ENCODE measurements around the gene LATS1.
"Not testable (repeated sequence)": the region's sequence is repeated elsewhere in the genome, so short reads cannot be mapped to it uniquely, and the experiment has no call there.

Gene LATS1

DNA sequence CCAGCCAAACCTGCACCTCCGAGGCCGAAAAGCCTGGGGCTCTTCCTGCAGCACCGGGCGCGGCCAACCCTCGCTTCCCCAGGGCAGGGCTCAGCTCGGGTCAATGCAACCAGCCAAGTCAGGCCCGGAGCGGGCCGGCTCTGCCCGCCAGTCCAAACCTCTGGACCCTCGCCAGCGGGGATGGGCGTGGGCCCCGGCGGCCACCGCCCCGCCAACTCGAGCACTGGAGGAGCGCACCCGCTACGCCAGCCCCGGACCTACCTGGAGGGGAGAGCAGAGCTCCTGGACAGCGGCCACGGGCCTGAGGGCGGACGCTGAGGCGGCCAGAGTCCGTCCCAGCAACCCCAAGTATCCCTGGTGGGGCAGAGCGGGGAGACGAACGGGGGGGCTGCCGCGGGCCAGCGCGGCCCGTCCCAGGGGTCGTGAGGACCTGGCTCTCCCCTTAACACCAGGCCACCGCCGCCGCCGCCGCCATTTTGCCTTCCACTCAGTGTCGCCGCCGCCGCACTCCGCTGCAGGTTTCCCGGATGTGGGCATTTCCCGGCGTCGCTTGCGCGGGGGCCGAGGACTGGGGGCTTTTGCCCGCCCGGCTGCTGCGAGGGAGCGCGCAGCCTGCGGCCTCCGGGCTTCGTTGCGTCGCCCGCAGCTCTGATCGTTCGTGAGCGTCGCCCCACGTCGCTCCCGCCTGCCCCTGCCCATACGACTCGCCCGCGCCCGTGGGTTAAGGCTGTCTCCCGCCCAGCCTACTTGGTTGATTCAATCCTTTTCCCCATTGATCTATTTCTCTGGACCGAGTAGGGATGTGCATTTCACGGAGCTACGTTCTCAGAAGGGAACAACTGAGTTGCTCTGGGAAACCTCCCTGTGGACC lies at the start of gene LATS1:
Gene LATS1, minus strand, starts transcription at position 514 of the 871 bp plus-strand sequence. CDS start 15,975 bp downstream, outside the sequence.
- H3K4me3 Mint-ChIP-seq, result peak within 1 kb of the TSS; percentile 90
- H3K27me3 Mint-ChIP-seq, result no peaks in the 10 kb centered on the region
- H3K36me3 Mint-ChIP-seq (ENCODE audit: low read depth), result peaks cover 57% of the 10 kb centered on the region
- H3K9me3 Mint-ChIP-seq, result no peaks in the 10 kb centered on the region
- H3K4me1 Mint-ChIP-seq (ENCODE audit: low read depth), result peaks cover 39% of the 10 kb centered on the region
- peak; percentile 95 for DNase-seq
- H3K27ac Mint-ChIP-seq, result peak within 1 kb of the TSS; percentile 98

DNA sequence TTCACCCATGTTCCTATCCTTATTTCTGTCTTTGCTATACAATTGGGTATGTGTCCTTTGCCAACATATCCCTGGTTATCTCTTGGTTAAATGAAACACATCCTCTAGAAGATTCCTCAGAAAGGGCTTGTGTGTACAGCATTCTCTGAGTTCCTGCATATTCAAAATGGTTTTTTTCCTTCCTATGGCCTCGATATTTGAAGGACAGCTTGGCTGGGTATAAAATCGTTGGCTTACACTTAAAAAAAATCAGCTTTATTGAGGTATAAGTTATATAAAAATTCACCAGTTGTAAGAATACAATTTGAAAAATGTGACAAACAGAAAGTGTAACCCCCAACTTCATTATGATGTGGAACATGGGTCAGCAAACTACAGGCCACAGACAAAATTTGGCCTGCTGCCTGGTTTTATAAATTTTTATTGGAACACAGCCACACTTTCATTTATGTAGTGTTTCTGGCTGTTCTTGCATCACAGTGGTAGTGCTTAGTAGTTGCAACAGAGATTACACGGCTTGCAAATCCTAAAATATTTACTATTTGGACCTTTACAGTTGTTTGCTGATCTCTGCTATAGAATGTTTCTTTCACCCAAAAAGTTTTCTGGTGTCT lies 48.4 kb upstream of the LATS1 start:
- H3K9me3 Mint-ChIP-seq, result peaks cover 7% of the 10 kb centered on the region
- DNase-seq, result no peak
- peaks cover 60% of the 10 kb centered on the region for H3K36me3 Mint-ChIP-seq (ENCODE audit: low read depth)
- H3K27ac Mint-ChIP-seq, result no peak overlapping the region
- no peaks in the 10 kb centered on the region for H3K27me3 Mint-ChIP-seq
- H3K4me1 Mint-ChIP-seq (ENCODE audit: low read depth), result peaks cover 22% of the 10 kb centered on the region
- no peak overlapping the region for H3K4me3 Mint-ChIP-seq

DNA sequence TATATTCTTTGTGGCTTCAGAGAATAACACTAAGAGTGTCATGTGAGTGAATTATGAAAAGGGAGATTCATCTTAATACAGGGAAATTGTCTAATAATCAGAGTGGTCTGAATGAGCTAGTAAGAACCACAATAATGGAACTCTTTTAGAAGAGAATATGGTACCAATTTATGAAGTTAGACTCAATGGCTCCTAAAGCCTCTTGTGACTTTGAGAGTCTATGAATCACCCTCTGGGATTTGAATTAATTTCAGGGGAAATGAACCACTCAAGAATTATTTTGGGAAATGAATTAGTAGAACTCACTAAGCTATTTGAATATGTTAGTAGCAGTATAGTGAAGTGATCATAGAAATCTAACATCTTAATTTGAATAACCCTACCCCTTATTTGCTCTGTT lies 46.0 kb upstream of the LATS1 start:
- Mint-ChIP-seq H3K36me3 (ENCODE audit: low read depth) (peaks cover 61% of the 10 kb centered on the region), H3K4me1 (ENCODE audit: low read depth) (peaks cover 28% of the 10 kb centered on the region), H3K4me3 (no peak overlapping the region), H3K27ac (no peak overlapping the region), H3K9me3 (peaks cover 7% of the 10 kb centered on the region), H3K27me3 (no peaks in the 10 kb centered on the region)
- DNase-seq, result no peak

DNA sequence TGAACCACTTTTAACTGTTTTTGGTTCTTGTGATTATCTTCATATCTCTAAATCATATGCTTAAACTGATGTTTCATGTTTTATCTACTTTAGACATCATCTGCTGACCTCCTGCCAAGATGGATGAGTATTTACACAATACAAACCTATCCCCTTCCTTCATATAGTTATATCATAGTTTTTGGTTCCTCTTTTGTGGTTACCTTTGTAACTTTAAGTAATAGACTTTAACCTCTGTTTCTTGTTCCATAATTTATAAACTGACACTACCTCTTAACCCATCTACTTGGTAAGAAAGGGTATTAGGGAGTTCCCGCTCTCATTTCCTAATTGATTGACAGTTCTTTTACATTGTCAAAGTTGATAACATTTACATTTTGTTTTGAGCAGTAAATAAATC lies 43.5 kb upstream of the LATS1 start:
- H3K4me3 Mint-ChIP-seq, result no peak overlapping the region
- no peaks in the 10 kb centered on the region for H3K27me3 Mint-ChIP-seq
- H3K27ac Mint-ChIP-seq, result no peak overlapping the region
- H3K36me3 Mint-ChIP-seq (ENCODE audit: low read depth), result peaks cover 45% of the 10 kb centered on the region
- no peak for DNase-seq
- H3K4me1 Mint-ChIP-seq (ENCODE audit: low read depth), result peaks cover 21% of the 10 kb centered on the region
- H3K9me3 Mint-ChIP-seq, result peaks cover 5% of the 10 kb centered on the region

GRCh38 chr6:149756261-149756636 lies 38.3 kb upstream of the LATS1 start:
- Mint-ChIP-seq H3K27me3 (no peaks in the 10 kb centered on the region), H3K9me3 (no peaks in the 10 kb centered on the region), H3K36me3 (ENCODE audit: low read depth) (peaks cover 42% of the 10 kb centered on the region), H3K4me1 (ENCODE audit: low read depth) (peaks cover 36% of the 10 kb centered on the region), H3K27ac (no peak overlapping the region), H3K4me3 (no peak overlapping the region)
- no peak for DNase-seq

- DNase-seq, result no peak
- H3K4me1 Mint-ChIP-seq (ENCODE audit: low read depth), result peaks cover 36% of the 10 kb centered on the region
- H3K27me3 Mint-ChIP-seq, result no peaks in the 10 kb centered on the region
- peaks cover 41% of the 10 kb centered on the region for H3K36me3 Mint-ChIP-seq (ENCODE audit: low read depth)
- no peak overlapping the region for H3K27ac Mint-ChIP-seq
- H3K4me3 Mint-ChIP-seq, result no peak overlapping the region
- no peaks in the 10 kb centered on the region for H3K9me3 Mint-ChIP-seq
These were observed 37.7 kb upstream of the LATS1 start for GRCh38 chr6:149755300-149756260.

- Mint-ChIP-seq H3K27me3 (no peaks in the 10 kb centered on the region), H3K9me3 (no peaks in the 10 kb centered on the region), H3K4me3 (no peak overlapping the region), H3K36me3 (ENCODE audit: low read depth) (peaks cover 40% of the 10 kb centered on the region), H3K4me1 (ENCODE audit: low read depth) (peaks cover 34% of the 10 kb centered on the region), H3K27ac (no peak overlapping the region)
- no peak for DNase-seq
These were observed 36.6 kb upstream of the LATS1 start for GRCh38 chr6:149754548-149754947.

DNA sequence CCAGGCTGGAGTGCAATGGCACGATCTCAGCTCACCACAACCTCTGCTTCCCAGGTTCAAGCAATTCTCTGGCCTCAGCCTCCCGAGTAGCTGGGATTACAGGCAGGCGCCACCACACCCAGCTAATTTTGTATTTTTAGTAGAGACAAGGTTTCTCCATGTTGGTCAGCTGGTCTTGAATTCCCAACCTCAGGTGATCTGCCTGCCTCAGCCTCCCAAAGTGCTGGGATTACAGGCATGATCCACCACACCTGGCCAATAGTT lies 35.4 kb upstream of the LATS1 start:
- H3K4me3 Mint-ChIP-seq, H3K27me3 Mint-ChIP-seq, H3K9me3 Mint-ChIP-seq, DNase-seq, H3K27ac Mint-ChIP-seq: not testable (repeated sequence)
- Mint-ChIP-seq H3K36me3 (ENCODE audit: low read depth) (peaks cover 34% of the 10 kb centered on the region), H3K4me1 (ENCODE audit: low read depth) (peaks cover 38% of the 10 kb centered on the region)

DNA sequence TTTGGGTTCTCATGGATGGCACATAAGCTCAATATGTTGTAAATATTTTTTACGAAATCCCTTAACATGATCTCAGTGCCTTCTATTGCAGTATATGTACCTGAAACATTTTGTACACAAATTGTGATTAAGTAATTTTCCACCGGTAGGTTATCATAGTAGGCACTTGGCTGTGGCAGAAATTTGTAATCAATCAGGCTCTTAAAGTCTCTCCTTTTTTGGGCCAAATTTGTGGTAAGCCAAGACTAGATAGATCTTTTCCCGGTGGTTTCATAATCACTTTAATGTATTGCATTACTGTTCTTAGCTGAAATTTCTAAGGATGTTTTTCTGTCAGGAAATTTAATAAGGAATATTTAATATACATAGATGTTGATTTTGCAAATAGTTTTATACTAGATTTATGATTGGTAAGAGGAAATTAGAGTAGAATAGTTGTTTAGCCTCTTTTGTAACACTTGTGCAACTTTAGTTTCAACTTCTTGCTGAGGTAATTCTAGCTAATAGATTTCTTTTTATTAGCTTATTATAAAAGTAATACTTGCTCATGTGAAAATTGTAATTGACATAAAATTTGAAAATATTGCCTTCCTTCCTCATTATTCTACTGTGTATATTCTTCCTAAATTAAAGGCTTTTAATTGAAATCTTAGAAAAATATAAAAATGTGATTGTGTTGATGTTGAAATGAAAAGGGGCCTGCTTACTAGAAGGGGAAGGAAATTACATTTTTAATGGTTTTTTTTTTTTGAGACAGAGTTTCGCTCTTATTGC lies 34.9 kb upstream of the LATS1 start:
- Mint-ChIP-seq H3K36me3 (ENCODE audit: low read depth) (peaks cover 33% of the 10 kb centered on the region), H3K4me3 (no peak overlapping the region), H3K9me3 (no peaks in the 10 kb centered on the region), H3K27me3 (no peaks in the 10 kb centered on the region), H3K4me1 (ENCODE audit: low read depth) (peaks cover 40% of the 10 kb centered on the region), H3K27ac (no peak overlapping the region)
- DNase-seq, result no peak

DNA sequence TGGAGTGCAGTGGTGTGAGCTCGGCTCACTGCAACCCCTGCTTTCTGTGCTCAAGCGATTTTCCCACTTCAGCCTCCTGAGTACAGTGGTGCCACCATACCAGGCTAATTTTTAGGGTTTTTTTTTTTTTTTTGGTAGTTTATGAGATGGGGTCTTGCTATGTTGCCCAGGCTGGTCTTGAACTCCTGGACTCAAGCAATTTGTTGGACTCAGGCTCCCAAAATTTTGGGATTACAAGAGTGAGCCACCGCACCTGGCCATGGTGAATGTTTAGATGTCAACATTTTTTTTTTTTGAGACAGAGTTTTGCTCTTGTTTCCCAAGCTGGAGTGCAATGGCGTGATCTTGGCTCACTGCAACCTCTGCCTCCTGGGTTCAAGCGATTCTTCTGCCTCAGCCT lies 34.0 kb upstream of the LATS1 start:
- not testable (repeated sequence) for H3K27ac Mint-ChIP-seq, H3K9me3 Mint-ChIP-seq, DNase-seq, H3K27me3 Mint-ChIP-seq
- Mint-ChIP-seq H3K36me3 (ENCODE audit: low read depth) (peaks cover 33% of the 10 kb centered on the region), H3K4me1 (ENCODE audit: low read depth) (peaks cover 46% of the 10 kb centered on the region), H3K4me3 (peak overlapping the region; percentile 91)

DNA sequence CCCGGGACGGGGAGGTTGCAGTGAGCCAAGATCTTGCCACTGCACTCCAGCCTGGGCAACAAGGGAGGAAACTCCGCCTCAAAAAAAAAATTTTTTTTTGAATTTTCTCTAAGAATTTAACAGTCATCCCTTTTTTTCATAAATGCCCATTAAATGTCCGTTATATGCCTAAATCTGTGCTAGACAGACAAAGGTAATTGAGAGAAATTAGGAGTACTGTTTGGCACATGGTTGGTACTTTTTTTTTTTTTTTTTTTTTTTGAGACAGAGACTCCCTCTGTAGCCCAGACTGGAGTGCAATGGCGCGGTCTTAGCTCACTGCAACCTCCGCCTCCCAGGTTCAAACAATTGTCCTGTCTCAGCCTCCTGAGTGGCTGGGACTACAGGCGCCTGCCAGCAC lies 33.3 kb upstream of the LATS1 start:
- peaks cover 51% of the 10 kb centered on the region for H3K4me1 Mint-ChIP-seq (ENCODE audit: low read depth)
- H3K36me3 Mint-ChIP-seq (ENCODE audit: low read depth), result peaks cover 35% of the 10 kb centered on the region
- H3K9me3 Mint-ChIP-seq, result no peaks in the 10 kb centered on the region
- peak overlapping the region; percentile 91 for H3K4me3 Mint-ChIP-seq
- DNase-seq, result no peak
- no peaks in the 10 kb centered on the region for H3K27me3 Mint-ChIP-seq
- no peak overlapping the region for H3K27ac Mint-ChIP-seq

GRCh38 chr6:149750136-149750609 lies 32.3 kb upstream of the LATS1 start:
- peak overlapping the region; percentile 91 for H3K4me3 Mint-ChIP-seq
- no peaks in the 10 kb centered on the region for H3K9me3 Mint-ChIP-seq
- H3K4me1 Mint-ChIP-seq (ENCODE audit: low read depth), result peaks cover 50% of the 10 kb centered on the region
- H3K27ac Mint-ChIP-seq, result peak overlapping the region; percentile 92
- no peaks in the 10 kb centered on the region for H3K27me3 Mint-ChIP-seq
- peaks cover 38% of the 10 kb centered on the region for H3K36me3 Mint-ChIP-seq (ENCODE audit: low read depth)
- peak; percentile 77 for DNase-seq

- H3K4me3 Mint-ChIP-seq, result peak within 1 kb of the TSS; percentile 91
- H3K9me3 Mint-ChIP-seq, result no peaks in the 10 kb centered on the region
- no peaks in the 10 kb centered on the region for H3K27me3 Mint-ChIP-seq
- peak within 1 kb of the TSS; percentile 92 for H3K27ac Mint-ChIP-seq
- H3K36me3 Mint-ChIP-seq (ENCODE audit: low read depth), result peaks cover 36% of the 10 kb centered on the region
- H3K4me1 Mint-ChIP-seq (ENCODE audit: low read depth), result peaks cover 49% of the 10 kb centered on the region
- DNase-seq, result peak; percentile 94
These were observed 31.8 kb upstream of the LATS1 start, which contains the start of gene PCMT1 for GRCh38 chr6:149749594-149750135. TSS of gene PCMT1 (plus strand) at chr6:149749741. CDS start at chr6:149749902, 161 bp downstream.

Measured in activated T-cell treated with anti-CD3 and anti-CD28 coated beads, Interleukin-2, amount 50 U/mL, for 24 hours (primary cell).